GM19397 (cell line): Measurements from ENCODE around the gene SLC4A1.
"Not testable (repeated sequence)": the region's sequence is repeated elsewhere in the genome, so short reads cannot be mapped to it uniquely, and the experiment has no call there.

ENCODE experiments used
- ATAC-seq: cut with Tn5 transposase; IDR thresholded peaks from one replicate; pipeline ENCODE4 v1.9.1; 2021; ENCODE audit warnings: mild to moderate bottlenecking, moderate library complexity; ENCODE audit not compliant: unreplicated experiment

SLC4A1 gene

GRCh38 chr17:44257815-44258760, 9.8 kb downstream of the SLC4A1 start:
- ATAC-seq, result no peak

GRCh38 chr17:44256671-44257070, 11.3 kb downstream of the SLC4A1 start:
- ATAC-seq, result no peak

GRCh38 chr17:44255915-44256314, 12.0 kb downstream of the SLC4A1 start:
- no peak for ATAC-seq

- ATAC-seq, result no peak
Observed at GRCh38 chr17:44254361-44255095, 13.4 kb downstream of the SLC4A1 start.

GRCh38 chr17:44253006-44253405, 14.9 kb downstream of the SLC4A1 start:
- no peak for ATAC-seq

- no peak for ATAC-seq
Observed at GRCh38 chr17:44251062-44251461, 16.9 kb downstream of the SLC4A1 start.

- no peak for ATAC-seq
Observed at GRCh38 chr17:44249501-44250246, 18.3 kb downstream of the SLC4A1 start.

- no peak for ATAC-seq
Observed at GRCh38 chr17:44247876-44248736, 19.8 kb downstream of the SLC4A1 start.

GRCh38 chr17:44247440-44247841, 20.5 kb downstream of the SLC4A1 start:
- no peak for ATAC-seq

GRCh38 chr17:44241106-44241624, 26.8 kb downstream of the SLC4A1 start:
- ATAC-seq, result no peak

GRCh38 chr17:44237886-44238285, 30.0 kb downstream of the SLC4A1 start:
- ATAC-seq, result not testable (repeated sequence)

GRCh38 chr17:44236444-44236991, 31.4 kb downstream of the SLC4A1 start:
- no peak for ATAC-seq

GRCh38 chr17:44235583-44235936, 32.4 kb downstream of the SLC4A1 start:
- no peak for ATAC-seq

- no peak for ATAC-seq
Observed at GRCh38 chr17:44233582-44233981, 34.4 kb downstream of the SLC4A1 start.

- no peak for ATAC-seq
Observed at GRCh38 chr17:44232061-44232460, 35.9 kb downstream of the SLC4A1 start.

GRCh38 chr17:44230140-44230539, 37.8 kb downstream of the SLC4A1 start:
- no peak for ATAC-seq

- ATAC-seq, result no peak
Observed at GRCh38 chr17:44229090-44229489, 38.8 kb downstream of the SLC4A1 start.

- ATAC-seq, result no peak
Observed at GRCh38 chr17:44223541-44224071, 44.3 kb downstream of the SLC4A1 start.

- ATAC-seq, result no peak
Observed at GRCh38 chr17:44222112-44222869, 45.6 kb downstream of the SLC4A1 start.
